ENCODE measurements around the gene KCNQ1.

DNA sequence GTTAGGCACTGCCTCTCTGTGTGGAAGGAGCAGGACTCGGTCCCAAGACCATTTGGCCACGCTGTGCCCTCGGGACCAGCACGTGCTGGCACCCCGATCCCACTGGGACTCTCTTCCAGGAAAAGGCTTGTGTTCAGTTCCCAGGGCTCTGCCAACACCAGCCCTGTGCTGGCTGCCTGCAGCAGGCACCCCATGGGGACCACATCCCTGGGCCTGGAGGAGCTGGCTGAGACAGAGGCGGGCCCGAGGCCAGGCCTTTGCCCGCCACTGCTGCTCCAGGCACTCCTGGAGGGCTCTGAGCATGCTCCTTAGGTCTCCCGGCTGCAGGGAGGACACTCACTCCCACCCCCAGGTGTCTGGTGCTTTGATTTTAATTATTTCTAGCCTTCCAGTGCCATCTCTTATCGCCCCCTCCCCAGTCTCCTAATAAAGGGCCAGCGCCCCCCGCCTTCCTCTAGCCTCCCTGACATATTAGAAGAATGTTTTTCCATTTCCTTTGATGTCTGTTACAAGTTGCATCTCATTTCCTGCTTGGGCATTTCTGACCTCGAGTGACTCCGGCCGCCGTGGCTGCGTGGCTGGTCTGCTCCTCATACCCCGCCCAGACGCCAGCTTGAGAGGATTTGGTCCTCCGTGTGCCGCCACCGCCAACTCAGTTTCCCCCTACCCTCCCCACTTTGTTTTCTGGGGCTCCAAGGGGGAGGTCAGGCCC, 426.3 kb downstream of the KCNQ1 start:
- TF ChIP-seq, protein P1, sequence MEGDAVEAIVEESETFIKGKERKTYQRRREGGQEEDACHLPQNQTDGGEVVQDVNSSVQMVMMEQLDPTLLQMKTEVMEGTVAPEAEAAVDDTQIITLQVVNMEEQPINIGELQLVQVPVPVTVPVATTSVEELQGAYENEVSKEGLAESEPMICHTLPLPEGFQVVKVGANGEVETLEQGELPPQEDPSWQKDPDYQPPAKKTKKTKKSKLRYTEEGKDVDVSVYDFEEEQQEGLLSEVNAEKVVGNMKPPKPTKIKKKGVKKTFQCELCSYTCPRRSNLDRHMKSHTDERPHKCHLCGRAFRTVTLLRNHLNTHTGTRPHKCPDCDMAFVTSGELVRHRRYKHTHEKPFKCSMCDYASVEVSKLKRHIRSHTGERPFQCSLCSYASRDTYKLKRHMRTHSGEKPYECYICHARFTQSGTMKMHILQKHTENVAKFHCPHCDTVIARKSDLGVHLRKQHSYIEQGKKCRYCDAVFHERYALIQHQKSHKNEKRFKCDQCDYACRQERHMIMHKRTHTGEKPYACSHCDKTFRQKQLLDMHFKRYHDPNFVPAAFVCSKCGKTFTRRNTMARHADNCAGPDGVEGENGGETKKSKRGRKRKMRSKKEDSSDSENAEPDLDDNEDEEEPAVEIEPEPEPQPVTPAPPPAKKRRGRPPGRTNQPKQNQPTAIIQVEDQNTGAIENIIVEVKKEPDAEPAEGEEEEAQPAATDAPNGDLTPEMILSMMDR (optimal IDR thresholded peaks at IDR 0.05 in 1 of 3, IDR thresholded peaks at IDR 0.05 in 1 of 3, conservative IDR thresholded peaks at IDR 0.05 in 1 of 3; ENCODE audit: extremely low read depth in 1 of 3, insufficient read depth in 2 of 3, low read length in 3 of 3) = no peak
- TF ChIP-seq EZH2 (IDR thresholded peaks at IDR 0.05; ENCODE audit: low read length) = no peak

Data from keratinocyte (primary cell).